HG02571 (cell line): ENCODE data around the gene LAMP2.

ENCODE experiments used
- ATAC-seq: cut with Tn5 transposase; IDR thresholded peaks from one replicate; pipeline ENCODE4 v1.9.1; 2021; ENCODE audit warnings: mild to moderate bottlenecking, moderate library complexity; ENCODE audit not compliant: unreplicated experiment

LAMP2 gene

GRCh38 chrX:120457766-120458180 is 11.3 kb downstream of the LAMP2 start:
- peak; percentile 89 for ATAC-seq

DNA sequence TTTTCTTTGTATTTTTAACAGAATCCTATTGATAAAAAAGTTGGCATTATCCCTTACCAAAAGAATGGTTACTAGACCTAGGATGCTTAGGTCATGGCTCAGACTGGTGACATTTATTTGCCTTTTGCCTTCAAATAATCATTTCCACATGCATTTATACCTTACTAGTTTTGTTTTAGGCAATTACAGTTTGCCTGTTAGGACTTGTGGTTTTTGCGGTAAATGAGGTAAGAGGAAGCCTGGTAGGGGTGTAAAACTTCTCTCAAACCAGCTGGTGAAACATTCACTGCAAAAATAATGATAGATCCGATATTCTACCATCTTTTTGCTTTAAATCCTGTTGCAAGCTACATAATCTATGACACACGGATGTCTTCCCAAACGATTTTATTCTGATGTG is 12.1 kb downstream of the LAMP2 start:
- no peak for ATAC-seq

DNA sequence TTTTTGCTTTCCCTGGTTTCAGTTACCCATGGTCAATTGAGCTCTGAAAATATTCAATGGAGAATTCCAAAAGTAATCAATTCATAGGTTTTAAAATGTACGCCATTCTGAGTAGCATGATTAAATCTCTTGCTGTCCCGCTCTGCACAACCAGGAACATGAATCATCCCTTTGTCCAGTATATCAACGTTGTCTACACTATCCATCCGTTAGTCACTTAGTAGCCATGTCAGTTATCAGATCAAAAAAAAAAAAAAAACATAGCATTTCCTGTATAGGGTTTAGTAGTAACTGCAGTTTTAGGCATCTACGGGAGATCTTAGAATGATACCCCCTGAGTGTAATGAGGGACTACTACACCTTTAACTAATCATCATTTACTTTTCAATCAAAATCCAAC is 15.1 kb downstream of the LAMP2 start:
- ATAC-seq = no peak

- no peak for ATAC-seq
Measured at GRCh38 chrX:120452131-120452530, 17.0 kb downstream of the LAMP2 start.

DNA sequence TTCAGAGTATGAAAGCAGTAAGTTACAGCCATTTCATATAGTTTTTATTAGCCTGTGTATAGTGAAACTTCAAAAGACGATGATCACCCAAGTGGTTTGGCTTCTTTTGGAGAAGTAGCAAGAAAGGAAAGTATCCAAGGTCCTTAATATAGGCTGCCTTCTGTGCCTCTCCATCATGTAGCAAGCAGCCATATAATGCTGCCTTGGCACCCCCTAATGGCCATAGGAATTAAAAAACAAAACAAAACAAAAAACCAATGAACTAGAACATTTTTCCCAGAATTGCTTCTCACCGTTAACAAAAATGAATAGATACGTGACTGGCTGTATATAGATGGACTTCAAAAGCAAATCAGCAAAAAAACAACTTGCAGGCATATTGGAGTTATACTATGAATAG is 18.9 kb downstream of the LAMP2 start:
- no peak for ATAC-seq

DNA sequence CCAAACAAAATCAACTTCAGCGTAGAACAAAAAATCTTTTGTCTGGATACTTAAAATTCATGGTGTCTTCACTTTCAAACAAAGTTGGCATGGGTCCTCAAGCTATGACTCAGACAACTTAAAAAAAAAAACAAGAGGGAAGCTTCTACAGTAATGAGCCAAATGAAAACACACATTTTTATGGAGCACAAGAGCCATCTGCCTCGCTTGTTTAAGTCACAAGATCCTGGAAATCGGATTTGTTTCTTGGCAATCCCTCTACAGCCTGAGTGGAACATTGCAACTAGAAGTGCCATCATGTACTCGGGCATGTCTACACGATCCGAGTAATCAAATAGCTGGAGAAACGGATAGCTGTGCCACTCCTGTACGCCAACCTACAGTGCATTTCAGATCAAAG is 22.6 kb downstream of the LAMP2 start:
- ATAC-seq = no peak

- no peak for ATAC-seq
Measured at GRCh38 chrX:120439921-120440320, 29.2 kb downstream of the LAMP2 start.

DNA sequence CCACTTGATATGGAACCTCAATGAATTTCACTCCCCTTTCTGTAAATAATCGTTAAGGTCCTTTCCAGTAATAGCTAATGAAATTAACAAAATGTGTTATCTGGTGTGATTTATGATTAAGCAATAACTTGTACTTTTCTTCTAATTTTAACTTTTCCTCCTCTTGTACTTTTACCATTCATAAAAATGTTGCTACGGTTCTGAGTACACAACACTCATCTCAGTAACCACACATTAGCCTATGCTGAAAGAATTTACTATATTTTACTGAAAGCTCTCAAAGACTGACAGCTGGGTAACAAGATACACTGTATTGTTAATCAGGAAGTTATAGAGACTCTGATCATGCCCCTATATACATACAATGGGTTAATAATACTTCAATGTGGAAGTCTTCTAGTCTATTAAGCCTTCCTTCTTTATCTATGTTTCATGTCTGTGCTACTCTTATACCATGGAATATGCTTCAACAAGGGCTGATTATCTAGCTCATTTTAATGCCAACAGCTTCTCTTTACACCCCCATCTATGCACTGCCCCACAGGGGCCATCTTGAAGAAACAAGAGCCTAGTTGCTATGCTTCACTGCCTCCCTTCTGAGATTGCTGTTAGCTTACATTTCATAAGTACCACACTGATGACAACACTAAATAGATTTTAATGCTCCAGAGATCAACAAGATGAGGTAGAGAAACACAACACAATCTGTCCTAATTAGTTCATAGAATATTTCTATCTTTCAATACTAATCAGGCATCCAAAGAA is 39.1 kb downstream of the LAMP2 start:
- ATAC-seq = no peak

- no peak for ATAC-seq
Measured at GRCh38 chrX:120428309-120428708, 40.8 kb downstream of the LAMP2 start.

- ATAC-seq = no peak
Measured at GRCh38 chrX:120426599-120426998, 42.5 kb downstream of the LAMP2 start.

DNA sequence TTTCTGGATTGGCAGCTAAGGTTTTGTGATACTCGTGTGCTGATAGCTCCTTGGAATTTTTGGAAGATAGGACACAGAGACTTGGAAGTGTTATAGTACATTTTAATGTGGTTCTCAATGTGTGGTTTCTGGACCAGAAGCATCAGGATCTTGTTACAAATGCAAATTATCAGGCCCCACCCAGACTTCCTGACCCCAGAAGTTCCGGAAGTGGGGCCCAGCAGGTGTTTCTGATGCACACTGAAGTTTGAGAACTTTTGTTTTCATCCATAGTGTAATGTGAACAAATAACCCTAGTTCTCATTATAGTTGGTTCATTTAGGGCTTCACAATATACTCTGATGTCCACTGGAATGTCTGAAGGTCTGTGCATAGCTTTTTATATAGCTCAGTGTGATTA is 49.6 kb downstream of the LAMP2 start:
- ATAC-seq = no peak

DNA sequence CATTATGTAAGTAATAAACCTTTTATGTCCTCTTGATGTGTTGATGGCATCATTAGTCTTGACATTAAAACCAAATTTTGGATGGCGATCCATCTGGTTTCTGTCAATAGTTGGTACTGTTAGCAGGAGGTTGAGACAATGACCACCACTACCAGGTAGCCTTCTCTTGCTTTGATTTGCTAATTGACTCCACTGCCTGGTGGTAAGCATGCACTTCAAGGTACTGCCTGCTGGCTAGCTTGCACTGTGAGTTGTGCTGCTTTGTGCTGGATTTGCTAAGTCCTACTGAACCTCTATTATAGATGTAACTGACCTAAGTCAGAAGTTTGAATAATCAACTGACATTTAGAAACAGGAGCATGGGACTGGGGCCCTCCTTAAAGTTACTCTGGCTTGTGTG is 60.9 kb downstream of the LAMP2 start:
- no peak for ATAC-seq

GRCh38 chrX:120406638-120407037 is 62.5 kb downstream of the LAMP2 start:
- ATAC-seq = no peak

DNA sequence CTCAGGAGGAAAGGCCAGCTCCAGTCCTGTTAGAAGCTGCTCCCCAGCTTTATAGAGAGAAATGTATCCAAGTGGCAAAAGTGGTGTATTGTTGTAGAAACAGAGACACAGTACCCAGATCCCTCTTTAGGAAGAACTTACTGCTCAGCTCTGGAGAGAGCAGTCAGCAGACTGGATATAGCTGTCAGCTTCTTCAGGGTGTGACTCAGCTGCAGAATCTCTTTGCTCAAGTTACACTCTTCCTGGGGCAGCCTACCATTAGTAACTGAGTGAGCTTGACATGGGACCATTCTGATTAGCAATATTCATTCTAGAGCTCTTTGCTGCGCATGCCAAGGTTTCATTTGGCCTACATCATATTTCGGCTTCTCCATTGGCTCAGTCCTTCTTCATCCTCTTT is 66.7 kb downstream of the LAMP2 start:
- ATAC-seq = no peak

DNA sequence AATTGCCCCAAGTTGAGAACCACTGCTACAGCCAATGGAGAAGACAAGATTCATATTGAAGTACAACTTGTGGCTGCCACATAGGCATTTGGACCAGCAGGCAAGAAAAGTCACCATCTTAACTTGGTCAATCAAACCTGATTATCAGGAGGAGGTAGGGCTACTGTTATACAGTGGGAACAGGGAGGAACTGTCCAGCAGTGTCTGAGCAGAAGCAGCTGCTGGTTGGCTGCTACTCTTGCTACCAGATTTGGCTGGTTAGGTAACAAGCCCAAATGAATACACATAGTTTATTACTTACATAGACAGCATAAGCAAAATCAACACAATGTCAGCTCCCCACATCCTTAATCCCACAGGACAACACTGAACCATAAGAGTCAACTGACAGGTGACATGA is 67.8 kb downstream of the LAMP2 start:
- no peak for ATAC-seq

DNA sequence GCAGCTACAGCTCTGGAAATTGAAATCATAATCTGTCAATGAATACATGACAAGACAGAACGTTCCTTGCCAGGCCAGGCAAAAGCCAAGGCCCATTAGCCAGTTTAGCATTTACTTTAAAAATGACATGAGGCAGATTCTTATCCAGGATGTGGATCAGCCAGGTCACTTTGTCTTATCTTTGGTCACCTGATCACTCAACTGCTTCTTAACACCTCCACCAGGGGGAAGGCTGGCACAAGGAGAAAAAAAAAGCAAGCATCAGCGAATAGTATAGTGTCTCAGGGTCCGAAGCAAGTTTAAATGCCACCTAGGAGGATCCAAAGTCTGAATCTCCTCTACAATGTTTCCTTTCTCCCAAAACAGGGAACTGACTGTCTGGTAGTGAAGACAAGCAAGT is 88.4 kb downstream of the LAMP2 start:
- ATAC-seq = no peak

GRCh38 chrX:120379937-120380681 is 89.0 kb downstream of the LAMP2 start:
- ATAC-seq = no peak

- ATAC-seq = no peak
Measured at GRCh38 chrX:120378570-120378969, 90.5 kb downstream of the LAMP2 start.
